Mucosa of descending colon (tissue), 3 donors: ENCODE data around the gene SNTG2. TPM values are rescaled to one million over a fixed set of nuclear protein-coding genes. Genes with fewer than 3 reads are reported as not detected.

Experiments used
- ATAC-seq: fragments of 200-7000 bp; cut with Tn5 transposase; one replicate; pipeline ENCODE4 v1.9.1; 2020; ENCODE audit warnings: mild to moderate bottlenecking, moderate library complexity
- DNase-seq, 3 donors: peaks; one replicate each; pipeline ENCODE4 v3.0.0-alpha.2; 2020
- H3K36me3 ChIP-seq: fragments of 200-600 bp; one replicate; pipeline ENCODE4 v1.8.0; 2021; ENCODE audit warnings: low read depth, mild to moderate bottlenecking
- H3K4me1 ChIP-seq: fragments of 200-600 bp; one replicate; pipeline ENCODE4 v1.8.0; 2021; ENCODE audit warnings: low read depth, mild to moderate bottlenecking
- H3K4me3 ChIP-seq: fragments of 200-600 bp; one replicate; pipeline ENCODE4 v1.8.0; 2021; ENCODE audit warnings: mild to moderate bottlenecking
- H3K9me3 ChIP-seq: fragments of 200-600 bp; one replicate; pipeline ENCODE4 v1.8.0; 2021; ENCODE audit warnings: mild to moderate bottlenecking
- CTCF ChIP-seq: fragments of 200-600 bp; IDR thresholded peaks from one replicate; pipeline ENCODE4 v1.8.0; 2022; ENCODE audit warnings: antibody characterized with exemption, mild to moderate bottlenecking
- intact Hi-C, 2 donors: fragments of 100-400 bp; cut with DNase I in 1 of 2; cut with micrococcal nuclease in 1 of 2; formaldehyde crosslinking; loops; one replicate each; pipeline versions ENCODE4 v1.11.0 to v1.11.1; 2022; cut with DNase I, micrococcal nuclease
- total RNA-seq, 3 donors: library from RNA; stranded (reverse); fragmentation: NEBNext Ultra II Directional in 2 of 3; extraction: Animal tissue kit (Norgen Biotek cat#: 25700) in 2 of 3; gene quantifications; one replicate each; pipeline versions ENCODE4 v1.2.1 to v1.2.4, GENCODE V29; 2021 to 2023
- donor health status: DM: no; HTN: no; CAD: no; lungs with moderate emphysema.
- donor health status: DM: no; HTN: no; CAD: no.
- donor health status: DM: no; HTN: yes; CAD: no.

Gene SNTG2
- total RNA-seq, 3 donors from 2014 or later: 0.38 to 3.0 (median 2.8) TPM

- ATAC-seq (no peak), DNase-seq (no peak)
- Histone ChIP-seq H3K36me3 (no peaks in the 10 kb centered on the region), H3K9me3 (peaks cover 3% of the 10 kb centered on the region), H3K4me3 (no peak overlapping the region), H3K4me1 (no peaks in the 10 kb centered on the region)
- intact Hi-C loops: no loop called here
- TF ChIP-seq CTCF: no peak
These were observed 235.8 kb downstream of the SNTG2 start for GRCh38 chr2:1186421-1186820.

GRCh38 chr2:1187189-1187588 lies 236.5 kb downstream of the SNTG2 start:
- Histone ChIP-seq H3K9me3 (peaks cover 3% of the 10 kb centered on the region), H3K4me3 (no peak overlapping the region), H3K4me1 (no peaks in the 10 kb centered on the region), H3K36me3 (no peaks in the 10 kb centered on the region)
- no peak for TF ChIP-seq CTCF
- ATAC-seq: no peak
- no peak for DNase-seq
- intact Hi-C loops: no loop called here

GRCh38 chr2:1192121-1192520 lies 241.5 kb downstream of the SNTG2 start:
- no peaks in the 10 kb centered on the region for H3K36me3 ChIP-seq
- H3K9me3 ChIP-seq: peaks cover 8% of the 10 kb centered on the region
- ATAC-seq (no peak), DNase-seq (no peak)
- intact Hi-C loops: no loop called here
- no peak for TF ChIP-seq CTCF
- H3K4me3 ChIP-seq: no peak overlapping the region
- no peaks in the 10 kb centered on the region for H3K4me1 ChIP-seq

- no peak for TF ChIP-seq CTCF
- Histone ChIP-seq H3K9me3 (peaks cover 8% of the 10 kb centered on the region), H3K36me3 (no peaks in the 10 kb centered on the region), H3K4me1 (no peaks in the 10 kb centered on the region), H3K4me3 (no peak overlapping the region)
- DNase-seq: no peak
- no peak for ATAC-seq
- intact Hi-C loops: no loop called here
These were observed 243.2 kb downstream of the SNTG2 start for GRCh38 chr2:1193801-1194200.

- intact Hi-C loops: no loop called here
- no peaks in the 10 kb centered on the region for H3K36me3 ChIP-seq
- no peaks in the 10 kb centered on the region for H3K4me1 ChIP-seq
- DNase-seq: no peak
- no peak for TF ChIP-seq CTCF
- H3K9me3 ChIP-seq: no peaks in the 10 kb centered on the region
- H3K4me3 ChIP-seq: no peak overlapping the region
- no peak for ATAC-seq
These were observed 253.1 kb downstream of the SNTG2 start for GRCh38 chr2:1203772-1204171.

- ATAC-seq (no peak), DNase-seq (no peak)
These were observed 255.2 kb downstream of the SNTG2 start for GRCh38 chr2:1205853-1206252.

More at GRCh38 chr2:1205853-1206252, 255.2 kb downstream of the SNTG2 start:
- Histone ChIP-seq H3K4me1 (no peaks in the 10 kb centered on the region), H3K36me3 (no peaks in the 10 kb centered on the region), H3K4me3 (no peak overlapping the region), H3K9me3 (no peaks in the 10 kb centered on the region)
- intact Hi-C loops: no loop called here
- no peak for TF ChIP-seq CTCF
